Testis (tissue), 3 donors: ENCODE measurements around the gene CYP4B1. TPM values are rescaled to one million over a fixed set of nuclear protein-coding genes. Genes with fewer than 3 reads are reported as not detected.

Experiments used
- DNase-seq: peaks from one replicate; pipeline ENCODE4 v3.0.0-alpha.2; 2019
- H3K27ac ChIP-seq, 2 donors: fragments of 200-600 bp; sonication (generic); one replicate each; pipeline ENCODE4 v1.5.1; 2019
- H3K27me3 ChIP-seq: fragments of 200-600 bp; sonication (generic); one replicate; pipeline ENCODE4 v1.5.1; 2019
- H3K36me3 ChIP-seq: fragments of 200-600 bp; sonication (generic); one replicate; pipeline ENCODE4 v1.5.1; 2017; ENCODE audit warnings: low read depth; ENCODE audit errors: missing control alignments
- H3K4me1 ChIP-seq: fragments of 200-600 bp; sonication (generic); one replicate; pipeline ENCODE4 v1.5.1; 2019
- H3K4me3 ChIP-seq, 2 donors: fragments of 200-600 bp; sonication (generic); one replicate each; pipeline ENCODE4 v1.5.1; 2017 to 2019
- H3K9me3 ChIP-seq: fragments of 200-600 bp; sonication (generic); one replicate; pipeline ENCODE4 v1.5.1; 2017
- POLR2A ChIP-seq: fragments of 450-650 bp; IDR thresholded peaks from one replicate; pipeline ENCODE4 v1.6.1; 2017; ENCODE audit warnings: antibody characterized with exemption, mild to moderate bottlenecking, moderate library complexity
- WGBS, 2 donors: methylation state at CpG; one replicate each; pipeline ENCODE4 v1.1.5; 2018; 5-methylcytosine and 5-hydroxymethylcytosine counted together
- intact Hi-C: fragments of 100-400 bp; cut with DNase I; formaldehyde crosslinking; loops from one replicate; pipeline ENCODE4 v1.15.1; 2023; ENCODE audit warnings: low total_unique reads
- polyA plus RNA-seq: library from polyadenylated mRNA; stranded (reverse); fragments of 350-450 nt; fragmentation: Illumina TruSeq; extraction: RNeasy Lipid Tissue Mini Kit (QIAGEN cat#74804); gene quantifications from one replicate; pipeline ENCODE4 v1.2.3, GENCODE V29; 2014; ENCODE audit warnings: low read depth, low replicate concordance; ENCODE audit not compliant: insufficient read depth
- total RNA-seq, 2 donors: library from RNA; depleted of rRNA; stranded (reverse); fragments of >200 nt; gene quantifications; one replicate each; pipeline ENCODE4 v1.2.3, GENCODE V29; 2016

CYP4B1 gene
- total and polyA plus RNA-seq, 3 donors from 2014 or later = 2.1 to 6.1 (median 4.3) TPM

DNA sequence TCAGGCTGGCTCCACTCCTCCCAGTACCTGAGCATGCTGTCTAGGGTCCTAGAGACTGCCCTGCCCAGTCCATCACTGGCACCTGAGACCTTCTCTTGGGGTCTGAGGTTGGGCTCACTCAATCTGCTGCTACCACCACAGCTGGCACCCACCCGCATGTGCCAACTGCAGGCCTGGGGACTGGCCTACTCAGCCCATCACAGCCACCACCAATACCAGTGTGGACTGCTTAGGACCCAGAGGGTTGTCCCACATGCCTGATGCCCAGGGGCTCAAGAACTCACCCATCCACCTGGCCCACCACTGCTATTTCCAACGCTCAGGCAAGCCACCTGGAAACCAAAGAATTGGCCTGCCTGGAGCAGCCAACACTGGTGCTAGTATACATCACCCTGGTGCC lies 63.5 kb downstream of the CYP4B1 start:
- DNase-seq = no peak
- no peaks in the 10 kb centered on the region for H3K27me3 ChIP-seq
- H3K9me3 ChIP-seq = no peaks in the 10 kb centered on the region
- no peaks in the 10 kb centered on the region for H3K4me1 ChIP-seq
- no peak overlapping the region for H3K27ac ChIP-seq
- TF ChIP-seq POLR2A = no peak
- 86 to 100% methylated on average over 2 of the region's 2 CpGs for WGBS, 2 donors
- no peak overlapping the region for H3K4me3 ChIP-seq
- intact Hi-C loops = no loop called here
- H3K36me3 ChIP-seq = no peaks in the 10 kb centered on the region

Other genes with a start within 250 kb of the CYP4B1 start
- under 1 TPM; 0.43 to 0.47 TPM for gene KNCN, start 247.4 kb upstream of the CYP4B1 start, total RNA-seq
- 4.0 TPM for gene KNCN, start 247.4 kb upstream of the CYP4B1 start, polyA plus RNA-seq
- 10 to 100 TPM; 54.6 to 55.7 TPM for gene MKNK1, start 194.8 kb upstream of the CYP4B1 start, total RNA-seq
- gene MKNK1, start 194.8 kb upstream of the CYP4B1 start, polyA plus RNA-seq = 30.7 TPM
- 10 to 100 TPM in 1 of 2 donors, 1 to 10 TPM in 1; 8.3 to 16.0 TPM for gene MOB3C, start 182.2 kb upstream of the CYP4B1 start, total RNA-seq
- gene MOB3C, start 182.2 kb upstream of the CYP4B1 start, polyA plus RNA-seq = 13.2 TPM
- gene ATPAF1, start 130.7 kb upstream of the CYP4B1 start, total RNA-seq = 10 to 100 TPM; 76.7 to 98.9 TPM
- gene ATPAF1, start 130.7 kb upstream of the CYP4B1 start, polyA plus RNA-seq = 85.9 TPM
- gene TEX38, start 127.2 kb upstream of the CYP4B1 start, total RNA-seq = 100 to 1,000 TPM; 150 to 362 TPM
- 432 TPM for gene TEX38, start 127.2 kb upstream of the CYP4B1 start, polyA plus RNA-seq
- 10 to 100 TPM; 76.6 to 77.8 TPM for gene EFCAB14, start 79.9 kb upstream of the CYP4B1 start, total RNA-seq
- gene EFCAB14, start 79.9 kb upstream of the CYP4B1 start, polyA plus RNA-seq = 94.0 TPM
- gene CYP4A11, start 142.4 kb downstream of the CYP4B1 start, total RNA-seq = under 1 TPM in 1 of 2 donors, not detected in 1; 0.16 TPM
- not detected for gene CYP4A11, start 142.4 kb downstream of the CYP4B1 start, polyA plus RNA-seq
- gene CYP4X1, start 224.6 kb downstream of the CYP4B1 start, total RNA-seq = 10 to 100 TPM in 1 of 2 donors, 1 to 10 TPM in 1; 9.4 to 10.4 TPM
- gene CYP4X1, start 224.6 kb downstream of the CYP4B1 start, polyA plus RNA-seq = 7.5 TPM